Aorta (tissue), 5 donors: ENCODE results near the gene FOXO6. TPM values are rescaled to one million over a fixed set of nuclear protein-coding genes. Genes with fewer than 3 reads are reported as not detected.
A peak's percentile ranks its signal among the peaks of the same experiment; 100 is the strongest.

Source experiments
- ATAC-seq: fragments of 200-7000 bp; cut with Tn5 transposase; one replicate; pipeline ENCODE4 v1.9.1; 2022; ENCODE audit warnings: moderate library complexity; ENCODE audit not compliant: low FRiP score
- DNase-seq, 2 donors: peaks; one replicate each; pipeline ENCODE4 v3.0.0-alpha.2; 2020
- H3K27ac ChIP-seq, 2 donors: one replicate each; pipeline ENCODE4 v1.5.1; 2013; ENCODE audit warnings: low read length in 2 of 2, mild to moderate bottlenecking in 2 of 2, moderate library complexity in 2 of 2, control low read depth in 1 of 2, inconsistent platforms in 1 of 2, low read depth in 1 of 2
- H3K27me3 ChIP-seq, 2 donors: one replicate each; pipeline ENCODE4 v1.6.1; 2013; ENCODE audit warnings: control low read depth in 1 of 2, low read length in 1 of 2, mild to moderate bottlenecking in 1 of 2, moderate library complexity in 1 of 2; ENCODE audit not compliant: insufficient read depth in 2 of 2, control insufficient read depth in 1 of 2
- H3K36me3 ChIP-seq, 2 donors: one replicate each; pipeline ENCODE4 v1.6.1; 2013; ENCODE audit warnings: control low read depth in 1 of 2, low read length in 1 of 2, mild to moderate bottlenecking in 1 of 2; ENCODE audit not compliant: insufficient read depth in 2 of 2, control insufficient read depth in 1 of 2
- H3K4me1 ChIP-seq, 2 donors: one replicate each; pipeline ENCODE4 v1.6.1; 2013; ENCODE audit warnings: low read length in 2 of 2, control low read depth in 1 of 2, mild to moderate bottlenecking in 1 of 2, moderate library complexity in 1 of 2; ENCODE audit not compliant: insufficient read depth in 2 of 2, control insufficient read depth in 1 of 2
- H3K4me3 ChIP-seq, 2 donors: one replicate each; pipeline ENCODE4 v1.5.1; 2013; ENCODE audit warnings: low read length in 2 of 2, control low read depth in 1 of 2, mild to moderate bottlenecking in 1 of 2
- H3K9me3 ChIP-seq: one replicate; pipeline ENCODE4 v1.6.1; 2013; ENCODE audit warnings: mild to moderate bottlenecking, low read length; ENCODE audit not compliant: control insufficient read depth
- WGBS, 2 donors: extraction: QIAGEN DNeasy Blood & Tissue Kit; methylation state at CpG; one replicate each; pipeline ENCODE4 v1.1.7; 2013; 5-methylcytosine and 5-hydroxymethylcytosine counted together
- intact Hi-C, 2 donors: fragments of 100-400 bp; cut with DNase I; formaldehyde crosslinking; loops; one replicate each; pipeline versions ENCODE4 v1.14.2 to v1.15.0; 2022
- polyA plus RNA-seq, 2 donors: library from polyadenylated mRNA; stranded (reverse); fragments of 200-250 nt; gene quantifications; one replicate each; pipeline ENCODE4 v1.2.3, GENCODE V29; 2013
- total RNA-seq, 2 donors: library from RNA; stranded (reverse); fragmentation: NEBNext Ultra II Directional; extraction: Animal tissue kit (Norgen Biotek cat#: 25700); gene quantifications; one replicate each; pipeline ENCODE4 v1.2.1, GENCODE V29; 2021
- donor health status: healthy with polysubstance abuse.
- donor health status: Bipolar disorder and iron deficiency.
- donor health status: DM: no; HTN: no; CAD: no.
- donor health status: DM: no; HTN: no; CAD: no.
- donor health status: DM: yes; HTN: yes; CAD: no.

FOXO6 gene
- total and polyA plus RNA-seq, 4 donors, result 0.13 to 3.3 (median 0.91) TPM

- no peaks in the 10 kb centered on the region for H3K36me3 ChIP-seq
- ATAC-seq, result no peak
Measured at GRCh38 chr1:41374711-41375110, 13.5 kb downstream of the FOXO6 start.

GRCh38 chr1:41377397-41377796, 16.2 kb downstream of the FOXO6 start:
- WGBS, 2 donors, result 76 to 81% methylated on average over 4 of the region's 4 CpGs
- DNase-seq, result no peak

More at GRCh38 chr1:41374711-41375110, 13.5 kb downstream of the FOXO6 start:
- intact Hi-C loops, result no loop called here
- Histone ChIP-seq H3K9me3 (no peaks in the 10 kb centered on the region), H3K4me1 (no peaks in the 10 kb centered on the region), H3K27me3 (no peaks in the 10 kb centered on the region), H3K4me3 (no peak overlapping the region), H3K27ac (no peak overlapping the region)
- no peak for DNase-seq
- 35 to 47% methylated on average over 6 of the region's 6 CpGs for WGBS, 2 donors

GRCh38 chr1:41378222-41378621, 17.0 kb downstream of the FOXO6 start:
- intact Hi-C loops, result no loop called here
- 78 to 83% methylated on average over 4 of the region's 4 CpGs for WGBS, 2 donors
- no peaks in the 10 kb centered on the region for H3K27me3 ChIP-seq
- no peaks in the 10 kb centered on the region for H3K9me3 ChIP-seq
- DNase-seq, result peak in 1 of 2 donors; percentile 63
- H3K4me3 ChIP-seq, result no peak overlapping the region
- no peak overlapping the region for H3K27ac ChIP-seq
- H3K36me3 ChIP-seq, result no peaks in the 10 kb centered on the region
- ATAC-seq, result no peak
- H3K4me1 ChIP-seq, result no peaks in the 10 kb centered on the region

More at GRCh38 chr1:41377397-41377796, 16.2 kb downstream of the FOXO6 start:
- Histone ChIP-seq H3K36me3 (no peaks in the 10 kb centered on the region), H3K4me3 (no peak overlapping the region), H3K4me1 (no peaks in the 10 kb centered on the region), H3K27me3 (no peaks in the 10 kb centered on the region), H3K9me3 (no peaks in the 10 kb centered on the region), H3K27ac (no peak overlapping the region)
- no peak for ATAC-seq
- intact Hi-C loops, result no loop called here

GRCh38 chr1:41378999-41379737, 17.9 kb downstream of the FOXO6 start:
- intact Hi-C loops, result no loop called here
- ATAC-seq (no peak), DNase-seq (no peak)
- WGBS, 2 donors, result 91 to 96% methylated on average over 4 of the region's 4 CpGs
- Histone ChIP-seq H3K27me3 (no peaks in the 10 kb centered on the region), H3K4me3 (no peak overlapping the region), H3K27ac (peak overlapping the region in 1 of 2 donors; percentile 29), H3K36me3 (no peaks in the 10 kb centered on the region), H3K9me3 (no peaks in the 10 kb centered on the region), H3K4me1 (no peaks in the 10 kb centered on the region)

GRCh38 chr1:41379738-41380130, 18.5 kb downstream of the FOXO6 start:
- WGBS, 2 donors, result 9% methylated on average over 6 of the region's 6 CpGs
- Histone ChIP-seq H3K4me1 (no peaks in the 10 kb centered on the region), H3K27me3 (no peaks in the 10 kb centered on the region), H3K36me3 (no peaks in the 10 kb centered on the region), H3K27ac (peak overlapping the region in 1 of 2 donors; percentile 29), H3K9me3 (no peaks in the 10 kb centered on the region), H3K4me3 (no peak overlapping the region)
- intact Hi-C loops, result loop anchor here in 1 of 2 donors (2.0 kb wide), 1 partner anchor 17 kb away; no protein-coding TSS in a partner anchor
- DNase-seq (peak in 1 of 2 donors; percentile 78), ATAC-seq (no peak)

GRCh38 chr1:41380195-41380594, 19.0 kb downstream of the FOXO6 start:
- 58 to 62% methylated on average over 2 of the region's 2 CpGs for WGBS, 2 donors
- H3K36me3 ChIP-seq, result no peaks in the 10 kb centered on the region
- intact Hi-C loops, result loop anchor here in 1 of 2 donors (2.0 kb wide), 1 partner anchor 17 kb away; no protein-coding TSS in a partner anchor
- H3K27ac ChIP-seq, result peak overlapping the region in 1 of 2 donors; percentile 10
- no peaks in the 10 kb centered on the region for H3K27me3 ChIP-seq
- H3K9me3 ChIP-seq, result no peaks in the 10 kb centered on the region
- H3K4me1 ChIP-seq, result no peaks in the 10 kb centered on the region
- DNase-seq (no peak), ATAC-seq (no peak)
- H3K4me3 ChIP-seq, result no peak overlapping the region

- 2% methylated on average over 28 to 29 of the region's 29 CpGs for WGBS, 2 donors
- Histone ChIP-seq H3K4me1 (no peaks in the 10 kb centered on the region), H3K27me3 (no peaks in the 10 kb centered on the region), H3K36me3 (no peaks in the 10 kb centered on the region), H3K9me3 (no peaks in the 10 kb centered on the region), H3K4me3 (peak overlapping the region; percentile 46 to 51), H3K27ac (peak overlapping the region in 1 of 2 donors; percentile 72)
- peak; percentile 49 for ATAC-seq
- intact Hi-C loops, result loop anchor here in 1 of 2 donors (2.0 kb wide), 1 partner anchor 18 kb away; no protein-coding TSS in a partner anchor
- peak; percentile 76 to 89 for DNase-seq
Measured at GRCh38 chr1:41380979-41381691, 19.9 kb downstream of the FOXO6 start.

- WGBS, 2 donors, result 2 to 3% methylated on average over 70 to 112 of the region's 112 CpGs
- Histone ChIP-seq H3K4me1 (no peaks in the 10 kb centered on the region), H3K9me3 (no peaks in the 10 kb centered on the region), H3K27ac (peak overlapping the region; percentile 92 to 95), H3K27me3 (no peaks in the 10 kb centered on the region), H3K4me3 (peak overlapping the region; percentile 46 to 51), H3K36me3 (no peaks in the 10 kb centered on the region)
- DNase-seq (peak; percentile 78 to 89), ATAC-seq (peak; percentile 57)
- intact Hi-C loops, result loop anchor here in 1 of 2 donors (2.0 kb wide), 1 partner anchor 19 kb away; no protein-coding TSS in a partner anchor
Measured at GRCh38 chr1:41381692-41382479, 20.7 kb downstream of the FOXO6 start.
